H1 (cell line): Measurements from ENCODE around the gene NELL1. TPM values are rescaled to one million over a fixed set of nuclear protein-coding genes. Genes with fewer than 3 reads are reported as not detected.

Source experiments
- CTCF ChIA-PET: fragments of 300-600 bp; sonication (Branson Sonifier 250); formaldehyde crosslinking; loops from one replicate; lab custom pipeline; 2021; ENCODE audit not compliant: partially characterized antibody; lab: Charles Lee
- POLR2A ChIA-PET: fragments of 300-600 bp; sonication (Branson Sonifier 250); formaldehyde crosslinking; loops from one replicate; lab custom pipeline; 2021; ENCODE audit warnings: inconsistent platforms; ENCODE audit not compliant: partially characterized antibody; lab: Charles Lee
- DNase-seq, 2 experiments: peaks; one replicate each; pipeline versions ENCODE4 v3.0.0 to v3.0.0-alpha.2; 2010 to 2022; ENCODE audit warnings: low spot score in 2 of 2, low read depth in 1 of 2, mixed read lengths in 1 of 2
- FAIRE-seq: peaks from 2 replicates; lab custom pipeline; 2011; peaks lifted over from hg19 to GRCh38; lab: Jason Lieb, UNC
- H2AFZ ChIP-seq: 2 replicates; pipeline ENCODE4 v1.8.1; 2012; ENCODE audit warnings: low read length, inconsistent platforms
- H2AK5ac ChIP-seq: 2 replicates; pipeline ENCODE4 v1.6.1; 2013; ENCODE audit warnings: low read depth, low read length
- H2BK120ac ChIP-seq: replicated peaks from 2 replicates; pipeline ENCODE3; 2013; ENCODE audit warnings: low read depth, low read length, inconsistent platforms
- H2BK12ac ChIP-seq: 2 replicates; pipeline ENCODE4 v1.6.1; 2013; ENCODE audit warnings: low read depth, low read length
- H2BK15ac ChIP-seq: 2 replicates; pipeline ENCODE4 v1.6.1; 2013; ENCODE audit warnings: low read length
- H2BK20ac ChIP-seq: 2 replicates; pipeline ENCODE4 v1.6.1; 2013; ENCODE audit warnings: low read length
- H2BK5ac ChIP-seq: 2 replicates; pipeline ENCODE4 v1.6.1; 2013; ENCODE audit warnings: low read depth, low read length
- H3K14ac ChIP-seq: 2 replicates; pipeline ENCODE4 v1.6.1; 2013; ENCODE audit warnings: inconsistent platforms; ENCODE audit not compliant: insufficient read length
- H3K18ac ChIP-seq: 2 replicates; pipeline ENCODE4 v1.6.1; 2013; ENCODE audit warnings: low read length; ENCODE audit errors: extremely low read depth
- H3K23ac ChIP-seq: 2 replicates; pipeline ENCODE4 v1.6.1; 2013; ENCODE audit warnings: inconsistent platforms; ENCODE audit not compliant: insufficient read length
- H3K23me2 ChIP-seq: 2 replicates; pipeline ENCODE4 v1.6.1; 2013; ENCODE audit warnings: low read depth, low read length
- H3K27ac ChIP-seq: 2 replicates; pipeline ENCODE4 v1.6.1; 2011; ENCODE audit warnings: low read depth, low read length, inconsistent platforms
- H3K27me3 ChIP-seq, 4 experiments: replicated peaks in 1 of 4; 1 replicate in 1 of 4; 2 replicates in 3 of 4; pipeline versions ENCODE4 v1.6.1 to v1.8.1; 2011 to 2013; ENCODE audit warnings: low read length in 3 of 4, mild to moderate bottlenecking in 3 of 4, inconsistent platforms in 2 of 4, mixed read lengths in 2 of 4, moderate library complexity in 1 of 4; ENCODE audit not compliant: control insufficient read depth in 3 of 4, insufficient read depth in 3 of 4; ENCODE audit errors: extremely low read depth in 1 of 4
- H3K36me3 ChIP-seq, 4 experiments: 2 replicates each; pipeline versions ENCODE4 v1.6.1 to v1.8.1; 2011 to 2013; ENCODE audit warnings: mild to moderate bottlenecking in 4 of 4, low read length in 3 of 4, moderate library complexity in 2 of 4, control low read depth in 1 of 4, inconsistent platforms in 1 of 4; ENCODE audit not compliant: insufficient read depth in 4 of 4, control insufficient read depth in 2 of 4
- H3K4ac ChIP-seq: replicated peaks from 2 replicates; pipeline ENCODE3; 2013; ENCODE audit warnings: low read length, low read depth, mixed read lengths, inconsistent platforms; ENCODE audit not compliant: insufficient read length
- H3K4me1 ChIP-seq, 4 experiments: replicated peaks in 1 of 4; 1 replicate in 1 of 4; 2 replicates in 3 of 4; pipeline versions ENCODE4 v1.6.1 to v1.8.1; 2011 to 2013; ENCODE audit warnings: low read length in 3 of 4, inconsistent platforms in 2 of 4, mixed read lengths in 1 of 4; ENCODE audit not compliant: insufficient read depth in 4 of 4, control insufficient read depth in 3 of 4
- H3K4me2 ChIP-seq, 2 experiments: 2 replicates each; pipeline versions ENCODE4 v1.6.1 to v1.8.1; 2011 to 2013; ENCODE audit warnings: low read depth in 2 of 2, low read length in 2 of 2, control low read depth in 1 of 2, inconsistent platforms in 1 of 2, mild to moderate bottlenecking in 1 of 2; ENCODE audit not compliant: insufficient read depth in 1 of 2
- H3K4me3 ChIP-seq, 4 experiments: fragments of 200-600, 300-600 bp in 1 of 4; sonication (generic), shearing (Covaris generic), sonication (Bioruptor Twin) in 1 of 4; 2 replicates each; pipeline versions ENCODE4 v1.5.1 to v1.8.1; 2011 to 2016; ENCODE audit warnings: low read length in 4 of 4, low read depth in 3 of 4, control low read depth in 2 of 4, inconsistent platforms in 2 of 4, mild to moderate bottlenecking in 2 of 4, mixed read lengths in 1 of 4, moderate library complexity in 1 of 4; ENCODE audit not compliant: insufficient read depth in 2 of 4; ENCODE audit errors: extremely low read depth in 1 of 4
- H3K56ac ChIP-seq: replicated peaks from 2 replicates; pipeline ENCODE3; 2013; ENCODE audit warnings: low read depth, mild to moderate bottlenecking, mixed read lengths, low read length, inconsistent platforms; ENCODE audit not compliant: insufficient read length
- H3K79me1 ChIP-seq: 2 replicates; pipeline ENCODE4 v1.6.1; 2013; ENCODE audit warnings: low read depth, low read length, control low read depth
- H3K79me2 ChIP-seq, 2 experiments: 2 replicates each; pipeline versions ENCODE4 v1.6.1 to v1.8.1; 2012 to 2013; ENCODE audit warnings: low read length in 2 of 2, mild to moderate bottlenecking in 2 of 2, inconsistent platforms in 1 of 2; ENCODE audit not compliant: insufficient read depth in 2 of 2, control insufficient read depth in 1 of 2
- H3K9ac ChIP-seq, 4 experiments: replicated peaks in 1 of 4; 1 replicate in 1 of 4; 2 replicates in 3 of 4; pipeline versions ENCODE4 v1.6.1 to v1.8.1; 2011 to 2013; ENCODE audit warnings: low read depth in 3 of 4, low read length in 3 of 4, control low read depth in 2 of 4, mild to moderate bottlenecking in 2 of 4, moderate library complexity in 2 of 4, inconsistent platforms in 1 of 4; ENCODE audit errors: extremely low read depth in 1 of 4
- H3K9me3 ChIP-seq, 2 experiments: 2 replicates each; pipeline versions ENCODE4 v1.6.1 to v1.8.1; 2012 to 2013; ENCODE audit warnings: mild to moderate bottlenecking in 2 of 2, moderate library complexity in 2 of 2, control low read depth in 1 of 2, inconsistent platforms in 1 of 2, low read depth in 1 of 2, low read length in 1 of 2, mixed read lengths in 1 of 2; ENCODE audit not compliant: insufficient read depth in 2 of 2
- H4K20me1 ChIP-seq, 2 experiments: replicated peaks in 1 of 2; 2 replicates each; pipeline versions ENCODE3 to v1.8.1; 2011 to 2013; ENCODE audit warnings: inconsistent platforms in 2 of 2, low read length in 2 of 2, mild to moderate bottlenecking in 1 of 2; ENCODE audit not compliant: insufficient read depth in 2 of 2, control insufficient read depth in 1 of 2
- H4K5ac ChIP-seq: 2 replicates; pipeline ENCODE4 v1.6.1; 2013; ENCODE audit warnings: low read length, low read depth, mixed read lengths, inconsistent platforms; ENCODE audit not compliant: insufficient read length
- H4K8ac ChIP-seq: 2 replicates; pipeline ENCODE4 v1.8.0; 2013; ENCODE audit warnings: mild to moderate bottlenecking, moderate library complexity, low read length, inconsistent platforms; ENCODE audit not compliant: insufficient read depth; ENCODE audit errors: extremely low read depth
- H4K91ac ChIP-seq: replicated peaks from 2 replicates; pipeline ENCODE3; 2013; ENCODE audit warnings: low read length, mixed read lengths, inconsistent platforms; ENCODE audit not compliant: insufficient read length
- BCL11A ChIP-seq, 2 experiments: IDR thresholded peaks; one replicate each; pipeline ENCODE4 v1.6.1; 2011; ENCODE audit warnings: low read depth in 2 of 2, low read length in 2 of 2, mild to moderate bottlenecking in 2 of 2
- CEBPB ChIP-seq: IDR thresholded peaks from 2 replicates; pipeline ENCODE4 v1.6.1; 2012; ENCODE audit warnings: low read depth, low read length
- CHD1 ChIP-seq: IDR thresholded peaks from 2 replicates; pipeline ENCODE4 v1.6.1; 2012; ENCODE audit warnings: low read depth, low read length, improper control_type of control experiment
- CHD2 ChIP-seq: IDR thresholded peaks from 2 replicates; pipeline ENCODE4 v1.6.1; 2012; ENCODE audit warnings: low read length, improper control_type of control experiment
- JUND ChIP-seq: IDR thresholded peaks from 2 replicates; pipeline ENCODE4 v1.6.1; 2011; ENCODE audit warnings: mild to moderate bottlenecking, improper control_type of control experiment, low read length
- RAD21 ChIP-seq, 2 experiments: IDR thresholded peaks in 1 of 2; conservative IDR thresholded peaks in 1 of 2; 2 replicates each; pipeline ENCODE4 v1.6.1; 2011; ENCODE audit warnings: low read depth in 2 of 2, low read length in 2 of 2, improper control_type of control experiment in 1 of 2, inconsistent platforms in 1 of 2, mild to moderate bottlenecking in 1 of 2, moderate library complexity in 1 of 2
- RNF2 ChIP-seq: fragments of 200-900, 300-1000 bp; sonication (generic); IDR thresholded peaks from 2 replicates; pipeline ENCODE4 v1.7.1; 2016; ENCODE audit warnings: borderline replicate concordance, low read depth, mild to moderate bottlenecking, antibody characterized with exemption, low read length; ENCODE audit not compliant: poor library complexity, severe bottlenecking; ENCODE audit errors: missing control alignments
- SIN3A ChIP-seq, 2 experiments: IDR thresholded peaks in 1 of 2; conservative IDR thresholded peaks in 1 of 2; 2 replicates each; pipeline ENCODE4 v1.6.1; 2011 to 2012; ENCODE audit warnings: low read length in 2 of 2, improper control_type of control experiment in 1 of 2, low read depth in 1 of 2, mild to moderate bottlenecking in 1 of 2
- SIRT6 ChIP-seq: IDR thresholded peaks from one replicate; pipeline ENCODE4 v1.7.1; 2012; ENCODE audit warnings: low read length, inconsistent platforms
- SP2 ChIP-seq: IDR thresholded peaks from 2 replicates; pipeline ENCODE4 v1.6.1; 2012; ENCODE audit warnings: mild to moderate bottlenecking, low read length, inconsistent platforms
- USF2 ChIP-seq: IDR thresholded peaks from 2 replicates; pipeline ENCODE4 v1.6.1; 2011; ENCODE audit warnings: low read length, improper control_type of control experiment
- WGBS, 2 experiments: shearing (Covaris generic) in 1 of 2; methylation state at CpG; one replicate each; pipeline versions ENCODE4 v1.1.6 to v1.1.7; 2013 to 2015; ENCODE audit warnings: low lambda C conversion rate in 2 of 2, mixed read lengths in 2 of 2, inconsistent platforms in 1 of 2, low coverage in 1 of 2, missing lambda C conversion rate in 1 of 2; ENCODE audit not compliant: insufficient replicate concordance in 2 of 2, insufficient coverage in 1 of 2, insufficient read length in 1 of 2; ENCODE audit errors: extremely low coverage in 1 of 2, missing lambda C conversion rate in 1 of 2; 5-methylcytosine and 5-hydroxymethylcytosine counted together
- polyA plus RNA-seq, 7 experiments: library from polyadenylated mRNA; depleted of rRNA in 3 of 7; stranded (reverse) in 5 of 7; unstranded in 2 of 7; fragments of >200 nt in 5 of 7; fragments of 200-250 nt in 2 of 7; gene quantifications; 1 replicate in 5 of 7; 2 replicates in 1 of 7; 4 replicates in 1 of 7; pipeline versions ENCODE4 v1.2.1 to v1.2.3, GENCODE V29; 2011 to 2013; ENCODE audit warnings: missing spikeins in 2 of 7, mixed read lengths in 2 of 7
- total RNA-seq: library from RNA; stranded (reverse); fragmentation: NEBNext Ultra II Directional; extraction: Animal tissue kit (Norgen Biotek cat#: 25700); gene quantifications from 2 replicates; pipeline ENCODE4 v1.2.1, GENCODE V29; 2021

Gene NELL1
- total and polyA plus RNA-seq, 2 of the 8 experiments (the other 6 are each of a cell fraction or from before 2014, with no cell fraction given) = 0.21 TPM; not detected in 1

GRCh38 chr11:20640401-20640800 lies 29.0 kb upstream of the NELL1 start:
- 94% methylated on average over 2 of the region's 2 CpGs; no CpG with 5 or more reads in 1 of the 2 experiments for WGBS, 2 experiments
- Histone ChIP-seq H2BK12ac (no peak overlapping the region), H3K56ac (no peak overlapping the region), H3K9me3 (no peaks in the 10 kb centered on the region), H2BK15ac (no peak overlapping the region), H3K4ac (no peak overlapping the region), H3K23ac (no peak overlapping the region), H3K79me2 (no peaks in the 10 kb centered on the region), H4K20me1 (no peaks in the 10 kb centered on the region), H2BK20ac (no peak overlapping the region), H3K27ac (no peak overlapping the region), H2AK5ac (no peak overlapping the region)
- POLR2A ChIA-PET = no interaction called here
- DNase-seq = no peak
- TF ChIP-seq CHD2 (no peak), JUND (no peak), SP2 (no peak), CHD1 (no peak), RNF2 (no peak), CEBPB (no peak), SIN3A (conservative IDR thresholded peaks at IDR 0.05 in 1 of 2, IDR thresholded peaks at IDR 0.05 in 1 of 2; ENCODE audit: low read depth in 1 of 2, low read length in 2 of 2) (no peak), BCL11A (IDR thresholded peaks at IDR 0.05; ENCODE audit: low read depth in 2 of 2, low read length in 2 of 2) (no peak), USF2 (no peak), RAD21 (IDR thresholded peaks at IDR 0.05 in 1 of 2, conservative IDR thresholded peaks at IDR 0.05 in 1 of 2; ENCODE audit: low read depth in 2 of 2, low read length in 2 of 2) (no peak), SIRT6 (no peak)
- TF ChIP-seq, all 59 proteins: peak for 0
- H3K14ac ChIP-seq = no peak overlapping the region
- H2AFZ ChIP-seq = no peak overlapping the region
- H3K36me3 ChIP-seq = no peaks in the 10 kb centered on the region
- H3K23me2 ChIP-seq = no peaks in the 10 kb centered on the region
- no peak overlapping the region for H2BK5ac ChIP-seq
- H3K9ac ChIP-seq = no peak overlapping the region
- no peaks in the 10 kb centered on the region for H3K27me3 ChIP-seq
- H4K5ac ChIP-seq = no peak overlapping the region
- no peak overlapping the region for H3K18ac ChIP-seq
- no peak overlapping the region for H3K4me2 ChIP-seq
- no peak overlapping the region for H2BK120ac ChIP-seq
- CTCF ChIA-PET = interaction anchor here (1.2 kb wide), 1 partner anchor 38 kb away, joined by 3 read pairs; no protein-coding TSS in a partner anchor
- FAIRE-seq = no peak
- no peak overlapping the region for H3K4me3 ChIP-seq
- peaks cover 0 to 5% (median 2%) of the 10 kb centered on the region in 4 experiments; a peak in 3 of 7 replicates for H3K4me1 ChIP-seq
- H4K91ac ChIP-seq = no peak overlapping the region
- H3K79me1 ChIP-seq = no peaks in the 10 kb centered on the region
- H4K8ac ChIP-seq = no peak overlapping the region
